Loucy (cell line): ENCODE results near the gene PAXIP1.

ENCODE experiments used
- H2AFZ ChIP-seq: fragments of 200-600 bp; sonication (generic); 2 replicates; pipeline ENCODE4 v1.6.0; 2016; ENCODE audit warnings: antibody characterized with exemption, mild to moderate bottlenecking, low read length, moderate library complexity
- H3F3A ChIP-seq: fragments of 200-600 bp; 2 replicates; pipeline ENCODE4 v1.6.0; 2016; ENCODE audit warnings: antibody characterized with exemption, low read depth, mild to moderate bottlenecking
- H3K27me3 ChIP-seq: fragments of 200-600 bp; sonication (generic); 2 replicates; pipeline ENCODE4 v1.6.1; 2014; ENCODE audit warnings: low read length, mild to moderate bottlenecking; ENCODE audit not compliant: insufficient read depth, poor library complexity, severe bottlenecking
- H3K36me3 ChIP-seq: fragments of 200-600 bp; sonication (generic); 2 replicates; pipeline ENCODE4 v1.6.1; 2016; ENCODE audit warnings: low read length; ENCODE audit not compliant: insufficient read depth
- H3K4me1 ChIP-seq: fragments of 200-600 bp; sonication (generic); 2 replicates; pipeline ENCODE4 v1.5.1; 2014; ENCODE audit warnings: low read length, mild to moderate bottlenecking; ENCODE audit not compliant: insufficient read depth, poor library complexity, severe bottlenecking
- H3K4me2 ChIP-seq: fragments of 200-600 bp; sonication (generic); 2 replicates; pipeline ENCODE4 v1.6.0; 2014; ENCODE audit warnings: antibody characterized with exemption, low read length, low read depth, mild to moderate bottlenecking; ENCODE audit not compliant: poor library complexity, severe bottlenecking
- H3K4me3 ChIP-seq: fragments of 200-600 bp; sonication (generic); 2 replicates; pipeline ENCODE4 v1.5.1; 2014; ENCODE audit warnings: low read length, mild to moderate bottlenecking, mixed read lengths; ENCODE audit not compliant: poor library complexity, severe bottlenecking
- H3K79me2 ChIP-seq: fragments of 200-600 bp; sonication (generic); 2 replicates; pipeline ENCODE4 v1.6.1; 2014; ENCODE audit warnings: low read length; ENCODE audit not compliant: insufficient read depth
- H3K9ac ChIP-seq: fragments of 200-600 bp; sonication (generic); 2 replicates; pipeline ENCODE4 v1.6.0; 2014; ENCODE audit warnings: mild to moderate bottlenecking, low read depth, low read length, moderate library complexity; ENCODE audit not compliant: poor library complexity, severe bottlenecking
- H3K9me2 ChIP-seq: fragments of 200-600 bp; sonication (generic); replicated peaks from 2 replicates; pipeline ENCODE4 v1.6.1; 2016; ENCODE audit warnings: low read depth, low read length, mixed read lengths
- H3K9me3 ChIP-seq: fragments of 200-600 bp; sonication (generic); 2 replicates; pipeline ENCODE4 v1.6.1; 2014; ENCODE audit warnings: mild to moderate bottlenecking, antibody characterized with exemption, low read length, low read depth; ENCODE audit not compliant: insufficient read depth
- H4K20me1 ChIP-seq: fragments of 200-600 bp; sonication (generic); 2 replicates; pipeline ENCODE4 v1.6.0; 2014; ENCODE audit warnings: antibody characterized with exemption, low read length, mild to moderate bottlenecking; ENCODE audit not compliant: insufficient read depth, poor library complexity, severe bottlenecking
- EZH2phosphoT487 ChIP-seq: fragments of 200-600 bp; IDR thresholded peaks from 2 replicates; pipeline ENCODE4 v1.6.1; 2018; ENCODE audit warnings: antibody characterized with exemption, mild to moderate bottlenecking, moderate library complexity, borderline replicate concordance
- TF ChIP-seq, protein P1 (sequence below): fragments of 200-600 bp; sonication (generic); conservative IDR thresholded peaks from 2 replicates; pipeline ENCODE4 v1.5.1; 2014; ENCODE audit warnings: mild to moderate bottlenecking, antibody characterized with exemption, low read length

The PAXIP1 gene

DNA sequence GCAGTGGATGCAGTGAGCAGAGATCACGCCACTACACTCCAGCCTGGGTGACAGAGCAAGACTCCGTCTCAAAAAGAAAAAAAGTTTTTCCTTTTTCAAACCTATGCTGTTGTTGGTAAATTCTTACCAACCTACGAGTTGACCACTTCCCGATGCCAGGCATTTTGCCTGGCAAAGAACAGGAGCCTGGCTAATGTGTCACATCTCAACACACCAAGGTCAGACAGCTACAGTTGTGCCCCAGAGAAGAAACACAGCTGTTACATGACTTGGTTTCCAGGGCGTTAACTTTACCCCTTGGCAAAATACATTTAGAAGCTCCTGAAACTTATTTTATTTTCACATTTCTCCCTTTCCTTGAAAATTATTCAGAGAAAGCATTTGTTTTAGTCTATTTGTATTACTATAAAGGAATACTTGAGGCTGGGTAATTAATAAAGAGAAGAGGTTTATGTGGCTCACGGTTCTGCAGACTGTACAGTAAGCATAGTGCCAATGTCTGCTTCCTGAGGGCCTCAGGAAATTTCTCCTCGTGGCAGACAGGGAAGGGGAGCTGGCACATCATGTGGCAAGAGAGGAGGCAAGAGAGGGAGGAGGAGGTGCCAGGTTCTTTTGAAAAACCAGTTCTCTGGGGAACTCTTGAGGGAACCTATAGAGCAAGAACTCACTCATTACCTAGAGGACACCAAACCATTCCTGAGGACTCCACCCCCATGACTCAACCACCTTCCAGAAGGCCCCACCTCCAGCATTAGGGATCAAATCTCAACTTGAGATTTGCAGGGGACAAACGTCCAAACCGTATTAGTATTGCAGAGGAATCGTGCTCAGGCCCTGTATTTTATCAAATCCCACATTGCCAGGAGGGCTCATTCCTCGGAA lies 83.3 kb downstream of the PAXIP1 start:
- Histone ChIP-seq H3K9me3 (no peaks in the 10 kb centered on the region), H3K36me3 (no peaks in the 10 kb centered on the region), H4K20me1 (no peaks in the 10 kb centered on the region), H3K4me2 (no peak overlapping the region), H3K4me3 (no peak overlapping the region), H3K9ac (no peak overlapping the region), H3K27me3 (no peaks in the 10 kb centered on the region), H2AFZ (no peak overlapping the region), H3K9me2 (no peaks in the 10 kb centered on the region), H3F3A (no peaks in the 10 kb centered on the region), H3K4me1 (no peaks in the 10 kb centered on the region), H3K79me2 (no peaks in the 10 kb centered on the region)
- TF ChIP-seq, protein P1, sequence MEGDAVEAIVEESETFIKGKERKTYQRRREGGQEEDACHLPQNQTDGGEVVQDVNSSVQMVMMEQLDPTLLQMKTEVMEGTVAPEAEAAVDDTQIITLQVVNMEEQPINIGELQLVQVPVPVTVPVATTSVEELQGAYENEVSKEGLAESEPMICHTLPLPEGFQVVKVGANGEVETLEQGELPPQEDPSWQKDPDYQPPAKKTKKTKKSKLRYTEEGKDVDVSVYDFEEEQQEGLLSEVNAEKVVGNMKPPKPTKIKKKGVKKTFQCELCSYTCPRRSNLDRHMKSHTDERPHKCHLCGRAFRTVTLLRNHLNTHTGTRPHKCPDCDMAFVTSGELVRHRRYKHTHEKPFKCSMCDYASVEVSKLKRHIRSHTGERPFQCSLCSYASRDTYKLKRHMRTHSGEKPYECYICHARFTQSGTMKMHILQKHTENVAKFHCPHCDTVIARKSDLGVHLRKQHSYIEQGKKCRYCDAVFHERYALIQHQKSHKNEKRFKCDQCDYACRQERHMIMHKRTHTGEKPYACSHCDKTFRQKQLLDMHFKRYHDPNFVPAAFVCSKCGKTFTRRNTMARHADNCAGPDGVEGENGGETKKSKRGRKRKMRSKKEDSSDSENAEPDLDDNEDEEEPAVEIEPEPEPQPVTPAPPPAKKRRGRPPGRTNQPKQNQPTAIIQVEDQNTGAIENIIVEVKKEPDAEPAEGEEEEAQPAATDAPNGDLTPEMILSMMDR = no peak
- TF ChIP-seq EZH2phosphoT487 = no peak

DNA sequence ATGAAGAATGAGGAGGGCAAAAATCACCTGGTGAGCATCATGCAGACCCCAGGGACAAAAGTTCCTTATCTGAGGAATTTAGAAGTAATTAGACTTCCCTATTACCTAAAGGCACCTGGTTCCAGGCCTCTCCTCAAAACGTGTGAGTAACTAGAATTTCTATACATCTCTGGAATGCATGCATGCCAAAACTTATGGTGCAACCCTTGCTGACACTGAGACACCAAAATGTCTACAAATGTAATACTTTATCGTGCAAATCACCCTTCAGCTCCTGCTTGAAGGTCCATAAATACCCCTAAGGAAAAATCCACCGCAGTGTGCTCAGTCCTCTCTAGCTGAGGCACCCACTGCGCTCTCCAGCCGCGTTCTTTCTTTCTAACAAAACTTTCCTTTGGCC lies 84.2 kb downstream of the PAXIP1 start:
- Histone ChIP-seq H2AFZ (no peak overlapping the region), H4K20me1 (no peaks in the 10 kb centered on the region), H3K4me1 (no peaks in the 10 kb centered on the region), H3K9me3 (no peaks in the 10 kb centered on the region), H3K9me2 (no peaks in the 10 kb centered on the region), H3K9ac (no peak overlapping the region), H3K36me3 (no peaks in the 10 kb centered on the region), H3K27me3 (no peaks in the 10 kb centered on the region), H3F3A (no peaks in the 10 kb centered on the region), H3K79me2 (no peaks in the 10 kb centered on the region), H3K4me3 (no peak overlapping the region), H3K4me2 (no peak overlapping the region)
- TF ChIP-seq, protein P1 = no peak
- no peak for TF ChIP-seq EZH2phosphoT487

DNA sequence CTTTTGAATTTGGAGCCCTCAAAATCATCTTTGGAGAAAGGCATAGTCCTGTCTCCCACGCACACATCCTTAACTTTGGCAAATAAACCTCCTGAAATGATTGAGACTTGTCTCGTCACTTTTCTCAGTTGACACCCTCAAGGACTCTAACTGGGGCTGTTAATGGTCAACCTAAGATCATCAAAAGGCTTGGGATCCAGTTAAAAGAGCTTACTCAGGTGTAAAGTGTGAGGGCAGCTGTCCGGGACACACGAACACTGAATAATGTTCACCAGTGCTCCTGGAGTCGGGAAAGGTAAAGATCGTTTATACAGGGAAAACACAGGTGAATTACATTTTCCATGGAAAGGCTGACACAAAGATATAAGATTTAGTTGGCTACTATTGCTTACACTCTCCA lies 84.7 kb downstream of the PAXIP1 start:
- no peak overlapping the region for H2AFZ ChIP-seq
- H3K4me3 ChIP-seq = no peak overlapping the region
- H3K79me2 ChIP-seq = no peaks in the 10 kb centered on the region
- H3K9me2 ChIP-seq = no peaks in the 10 kb centered on the region
- no peak for TF ChIP-seq EZH2phosphoT487
- TF ChIP-seq, protein P1 = no peak
- H3K36me3 ChIP-seq = no peaks in the 10 kb centered on the region
- H3K9me3 ChIP-seq = no peaks in the 10 kb centered on the region
- H3K27me3 ChIP-seq = no peaks in the 10 kb centered on the region
- no peak overlapping the region for H3K9ac ChIP-seq
- no peak overlapping the region for H3K4me2 ChIP-seq
- H4K20me1 ChIP-seq = no peaks in the 10 kb centered on the region
- no peaks in the 10 kb centered on the region for H3K4me1 ChIP-seq
- H3F3A ChIP-seq = no peaks in the 10 kb centered on the region
